Ovary (tissue), 3 donors: ENCODE measurements around the gene OR6A2.

Experiments
- CTCF ChIP-seq, 3 donors: fragments of 450-650 bp in 2 of 3; fragments of 200-600 bp in 1 of 3; IDR thresholded peaks; one replicate each; pipeline versions ENCODE4 v1.5.1 to v1.8.0; 2016 to 2022; ENCODE audit warnings: antibody characterized with exemption in 3 of 3, mild to moderate bottlenecking in 1 of 3
- EP300 ChIP-seq: sonication (generic); formaldehyde crosslinking; IDR thresholded peaks from one replicate; pipeline ENCODE4 v1.6.1; 2017; ENCODE audit warnings: antibody characterized with exemption
- POLR2A ChIP-seq: fragments of 450-650 bp; IDR thresholded peaks from one replicate; pipeline ENCODE4 v1.6.1; 2017; ENCODE audit warnings: antibody characterized with exemption, mild to moderate bottlenecking, moderate library complexity
- donor health status: DM: no; HTN: no; CAD: no.

DNA sequence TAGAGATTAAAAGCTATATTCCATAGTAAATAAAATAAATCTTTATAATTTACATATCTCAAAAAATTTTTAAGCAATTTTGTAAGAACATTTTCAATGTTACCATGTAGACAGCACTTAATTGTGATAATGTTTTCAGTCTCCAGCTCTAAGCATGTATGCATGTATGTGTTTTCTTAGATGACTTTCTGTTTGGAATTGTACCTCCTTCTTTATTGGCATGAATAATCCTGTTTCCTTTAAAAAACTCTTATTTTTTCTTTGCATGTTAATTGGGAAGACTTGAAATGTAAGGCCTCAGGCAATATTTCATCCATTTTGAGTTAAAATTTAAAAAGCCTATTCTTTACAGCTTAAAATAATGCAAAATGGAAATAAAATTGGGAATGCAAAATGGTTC, 18.7 kb downstream of the OR6A2 start:
- TF ChIP-seq CTCF (IDR thresholded peaks at IDR 0.05) = no peak
- no peak for TF ChIP-seq EP300
- TF ChIP-seq POLR2A = no peak
